BLaER1 (cell line): ENCODE data around the gene HSPBP1.

Experiments used
- H3K27ac ChIP-seq: shearing (Covaris generic); formaldehyde crosslinking; 2 replicates; pipeline ENCODE4 v1.8.1; 2022
- H3K27me3 ChIP-seq: shearing (Covaris generic); formaldehyde crosslinking; 2 replicates; pipeline ENCODE4 v1.8.1; 2022
- H3K36me3 ChIP-seq: shearing (Covaris generic); formaldehyde crosslinking; 2 replicates; pipeline ENCODE4 v1.8.1; 2022
- H3K4me1 ChIP-seq: shearing (Covaris generic); formaldehyde crosslinking; 2 replicates; pipeline ENCODE4 v1.8.1; 2022
- H3K4me2 ChIP-seq: shearing (Covaris generic); formaldehyde crosslinking; 2 replicates; pipeline ENCODE4 v1.8.1; 2022
- H3K4me3 ChIP-seq: shearing (Covaris generic); formaldehyde crosslinking; 2 replicates; pipeline ENCODE4 v1.8.1; 2022
- H3K9ac ChIP-seq: shearing (Covaris generic); formaldehyde crosslinking; 2 replicates; pipeline ENCODE4 v1.8.1; 2022
- H3K9me3 ChIP-seq: shearing (Covaris generic); formaldehyde crosslinking; 2 replicates; pipeline ENCODE4 v1.8.1; 2022
- H4K20me1 ChIP-seq: shearing (Covaris generic); formaldehyde crosslinking; 2 replicates; pipeline ENCODE4 v1.8.1; 2022
- Cebpa-rat ChIP-seq: shearing (Covaris generic); IDR thresholded peaks from 2 replicates; pipeline ENCODE4 v1.8.1; 2022

HSPBP1 gene

DNA sequence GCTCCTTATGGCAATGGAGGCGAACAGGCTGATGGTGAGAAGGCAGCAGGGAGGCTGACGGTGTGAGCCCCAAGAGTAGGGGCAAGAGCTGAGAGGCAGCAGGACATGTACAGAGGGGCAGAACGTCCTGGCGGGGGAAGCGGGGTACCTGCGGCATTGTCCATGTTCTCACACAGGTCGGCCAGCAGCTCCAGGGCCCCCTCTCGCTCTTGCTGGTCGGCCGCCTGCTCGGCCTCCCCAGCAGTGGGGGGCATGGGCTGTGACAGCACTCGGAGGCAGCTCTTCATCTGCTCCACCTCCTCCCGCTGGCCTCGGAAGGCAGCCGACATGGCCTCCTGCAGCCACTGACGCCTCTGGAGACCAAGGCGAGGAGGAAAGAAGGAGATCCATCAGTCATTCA lies 2.4 kb downstream of the HSPBP1 start:
- no peaks in the 10 kb centered on the region for H4K20me1 ChIP-seq
- H3K4me1 ChIP-seq: peaks cover 53% of the 10 kb centered on the region
- H3K36me3 ChIP-seq: peaks cover 42% of the 10 kb centered on the region
- H3K9me3 ChIP-seq: no peaks in the 10 kb centered on the region
- H3K27me3 ChIP-seq: no peaks in the 10 kb centered on the region
- H3K9ac ChIP-seq: no peak overlapping the region
- no peak overlapping the region for H3K27ac ChIP-seq
- no peak overlapping the region; the same call in 1 of the 2 replicates for H3K4me2 ChIP-seq
- no peak for TF ChIP-seq Cebpa-rat
- H3K4me3 ChIP-seq: no peak overlapping the region

DNA sequence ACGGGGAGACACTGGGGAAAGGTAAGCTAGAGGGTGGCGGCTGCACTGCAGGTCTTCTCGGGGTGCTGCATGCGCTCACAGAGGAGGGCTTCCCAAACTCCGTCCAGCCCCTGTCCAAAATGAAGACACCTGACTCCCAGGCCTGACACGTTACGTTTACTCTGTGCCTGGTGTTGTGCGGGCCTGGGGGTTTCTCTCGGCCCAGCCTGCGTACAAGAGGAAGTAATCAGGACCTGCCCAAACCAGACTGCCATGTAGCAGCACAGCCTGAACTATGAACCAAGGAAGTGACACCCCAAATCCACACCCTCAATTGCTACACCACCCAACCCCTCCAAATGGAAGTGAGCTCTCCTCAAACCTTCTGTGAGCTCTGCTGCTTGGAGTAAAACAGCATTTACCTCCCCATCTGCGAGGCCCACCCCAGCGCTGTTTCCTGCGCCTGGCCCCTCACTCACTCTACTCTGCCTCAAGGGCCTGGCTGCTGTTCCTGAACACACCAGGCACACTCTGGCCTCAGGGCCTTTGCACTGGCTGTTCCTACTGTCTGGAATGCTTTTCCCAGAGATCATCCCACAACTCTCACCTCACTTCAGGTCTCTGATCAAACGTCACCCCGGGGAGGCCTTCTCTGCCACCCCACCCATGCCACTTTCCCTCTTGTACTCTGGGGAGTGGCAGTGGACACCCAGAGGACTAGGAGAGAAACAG lies 3.0 kb downstream of the HSPBP1 start:
- H4K20me1 ChIP-seq: no peaks in the 10 kb centered on the region
- no peak overlapping the region for H3K4me3 ChIP-seq
- H3K27me3 ChIP-seq: no peaks in the 10 kb centered on the region
- peaks cover 50% of the 10 kb centered on the region for H3K4me1 ChIP-seq
- H3K4me2 ChIP-seq: peak overlapping the region; percentile 37
- no peaks in the 10 kb centered on the region for H3K9me3 ChIP-seq
- no peak overlapping the region; the same call in 1 of the 2 replicates for H3K9ac ChIP-seq
- H3K27ac ChIP-seq: 0 out of 2 replicates have a peak overlapping the region, but pooled peaks have one; percentile 1
- no peak for TF ChIP-seq Cebpa-rat
- peaks cover 49% of the 10 kb centered on the region for H3K36me3 ChIP-seq

GRCh38 chr19:55275851-55276719 lies 3.8 kb downstream of the HSPBP1 start:
- peak overlapping the region; percentile 37 for H3K4me2 ChIP-seq
- 0 out of 2 replicates have a peak overlapping the region, but pooled peaks have one; percentile 1 for H3K27ac ChIP-seq
- H3K4me1 ChIP-seq: peaks cover 42% of the 10 kb centered on the region
- H4K20me1 ChIP-seq: no peaks in the 10 kb centered on the region
- H3K9ac ChIP-seq: no peak overlapping the region; the same call in 1 of the 2 replicates
- peaks cover 56% of the 10 kb centered on the region for H3K36me3 ChIP-seq
- no peak for TF ChIP-seq Cebpa-rat
- H3K9me3 ChIP-seq: no peaks in the 10 kb centered on the region
- no peak overlapping the region for H3K4me3 ChIP-seq
- H3K27me3 ChIP-seq: no peaks in the 10 kb centered on the region

- Histone ChIP-seq H4K20me1 (no peaks in the 10 kb centered on the region), H3K9me3 (no peaks in the 10 kb centered on the region), H3K4me3 (no peak overlapping the region), H3K27ac (no peak overlapping the region), H3K36me3 (peaks cover 75% of the 10 kb centered on the region), H3K9ac (no peak overlapping the region), H3K27me3 (no peaks in the 10 kb centered on the region), H3K4me2 (no peak overlapping the region), H3K4me1 (peaks cover 28% of the 10 kb centered on the region)
- TF ChIP-seq Cebpa-rat: no peak
Observed at GRCh38 chr19:55273978-55274707, 5.8 kb downstream of the HSPBP1 start.

DNA sequence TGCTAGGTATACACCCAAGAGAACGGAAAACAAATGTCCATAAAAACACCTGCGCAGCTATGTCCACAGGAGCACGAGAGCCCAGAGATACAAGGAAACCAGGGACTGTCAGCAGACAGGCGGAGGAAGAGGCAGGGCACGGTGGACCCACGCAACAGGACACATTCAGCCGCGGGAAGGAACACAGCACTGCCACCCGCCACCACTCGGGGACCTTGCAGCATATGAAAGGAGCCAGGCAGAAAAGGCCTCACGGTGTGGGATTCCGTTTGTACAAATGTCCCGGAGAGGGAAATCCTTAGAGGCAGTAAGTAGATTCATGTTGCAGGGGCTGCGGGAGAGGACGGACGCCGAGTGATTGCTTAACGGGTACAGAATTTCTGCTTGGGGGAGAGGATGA lies 7.8 kb downstream of the HSPBP1 start:
- Histone ChIP-seq H3K9ac (no peak overlapping the region), H4K20me1 (no peaks in the 10 kb centered on the region), H3K9me3 (peaks cover 8% of the 10 kb centered on the region), H3K4me3 (no peak overlapping the region), H3K36me3 (peaks cover 86% of the 10 kb centered on the region), H3K27ac (no peak overlapping the region), H3K4me2 (no peak overlapping the region), H3K27me3 (no peaks in the 10 kb centered on the region), H3K4me1 (peaks cover 21% of the 10 kb centered on the region)
- TF ChIP-seq Cebpa-rat: no peak

DNA sequence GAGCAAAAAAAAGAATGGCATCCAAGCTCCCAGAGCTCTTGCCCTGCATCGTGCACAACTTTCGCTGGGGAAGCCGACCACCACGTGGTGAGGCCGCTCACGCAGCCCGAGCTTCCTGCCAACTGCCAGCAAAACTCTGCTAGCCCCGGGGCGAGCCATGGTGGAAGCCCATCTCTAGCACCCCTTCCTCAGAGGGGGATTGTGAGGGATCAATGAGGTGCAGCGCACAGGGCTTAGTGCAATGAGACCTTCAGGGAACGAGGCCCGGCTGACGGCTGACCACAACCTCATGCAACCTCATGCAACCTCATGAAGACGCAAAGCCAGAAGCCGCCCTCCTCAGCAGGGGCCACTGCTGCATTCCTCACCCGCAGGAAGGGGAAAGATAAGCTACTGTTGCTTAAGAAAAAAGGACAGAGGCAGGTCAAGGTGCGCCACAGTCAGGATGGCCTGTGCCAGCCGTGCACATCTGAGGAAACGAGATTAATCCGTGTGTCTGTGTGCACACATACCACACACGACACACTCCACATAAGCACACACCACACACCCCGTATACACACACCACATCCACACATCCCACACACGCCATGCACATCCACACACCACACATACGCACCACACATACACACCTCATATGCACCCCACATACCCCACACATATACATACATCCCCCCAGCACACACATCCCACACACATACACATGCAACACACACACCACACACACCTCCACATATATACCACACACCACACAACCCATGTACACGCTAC lies 9.6 kb downstream of the HSPBP1 start:
- peaks cover 18% of the 10 kb centered on the region for H3K9me3 ChIP-seq
- 0 out of 2 replicates have a peak, but pooled peaks cover 6% of the 10 kb centered on the region for H3K4me1 ChIP-seq
- no peak overlapping the region for H3K27ac ChIP-seq
- peaks cover 89% of the 10 kb centered on the region for H3K36me3 ChIP-seq
- no peaks in the 10 kb centered on the region for H3K27me3 ChIP-seq
- no peak overlapping the region for H3K9ac ChIP-seq
- H3K4me2 ChIP-seq: no peak overlapping the region
- H4K20me1 ChIP-seq: no peaks in the 10 kb centered on the region
- H3K4me3 ChIP-seq: no peak overlapping the region
- TF ChIP-seq Cebpa-rat: no peak

GRCh38 chr19:55269299-55269698 lies 10.6 kb downstream of the HSPBP1 start:
- Histone ChIP-seq H3K4me1 (no peaks in the 10 kb centered on the region), H3K9me3 (peaks cover 18% of the 10 kb centered on the region), H4K20me1 (no peaks in the 10 kb centered on the region), H3K27me3 (no peaks in the 10 kb centered on the region), H3K9ac (no peak overlapping the region), H3K4me3 (no peak overlapping the region), H3K27ac (no peak overlapping the region), H3K36me3 (peaks cover 78% of the 10 kb centered on the region), H3K4me2 (no peak overlapping the region)
- no peak for TF ChIP-seq Cebpa-rat

- Histone ChIP-seq H3K4me3 (no peak overlapping the region), H3K27me3 (no peaks in the 10 kb centered on the region), H3K4me1 (no peaks in the 10 kb centered on the region), H4K20me1 (no peaks in the 10 kb centered on the region), H3K36me3 (peaks cover 65% of the 10 kb centered on the region), H3K9me3 (peaks cover 18% of the 10 kb centered on the region), H3K9ac (no peak overlapping the region), H3K4me2 (no peak overlapping the region), H3K27ac (no peak overlapping the region)
- no peak for TF ChIP-seq Cebpa-rat
Observed at GRCh38 chr19:55266840-55267239, 13.1 kb downstream of the HSPBP1 start.

GRCh38 chr19:55266404-55266803 lies 13.5 kb downstream of the HSPBP1 start:
- no peak overlapping the region for H3K4me3 ChIP-seq
- H3K4me1 ChIP-seq: no peaks in the 10 kb centered on the region
- no peak for TF ChIP-seq Cebpa-rat
- no peak overlapping the region for H3K27ac ChIP-seq
- no peaks in the 10 kb centered on the region for H3K27me3 ChIP-seq
- H4K20me1 ChIP-seq: no peaks in the 10 kb centered on the region
- no peak overlapping the region for H3K4me2 ChIP-seq
- no peak overlapping the region for H3K9ac ChIP-seq
- H3K36me3 ChIP-seq: peaks cover 64% of the 10 kb centered on the region
- H3K9me3 ChIP-seq: peaks cover 18% of the 10 kb centered on the region
